ENCODE data around the gene TCEAL1.

Gene TCEAL1

DNA sequence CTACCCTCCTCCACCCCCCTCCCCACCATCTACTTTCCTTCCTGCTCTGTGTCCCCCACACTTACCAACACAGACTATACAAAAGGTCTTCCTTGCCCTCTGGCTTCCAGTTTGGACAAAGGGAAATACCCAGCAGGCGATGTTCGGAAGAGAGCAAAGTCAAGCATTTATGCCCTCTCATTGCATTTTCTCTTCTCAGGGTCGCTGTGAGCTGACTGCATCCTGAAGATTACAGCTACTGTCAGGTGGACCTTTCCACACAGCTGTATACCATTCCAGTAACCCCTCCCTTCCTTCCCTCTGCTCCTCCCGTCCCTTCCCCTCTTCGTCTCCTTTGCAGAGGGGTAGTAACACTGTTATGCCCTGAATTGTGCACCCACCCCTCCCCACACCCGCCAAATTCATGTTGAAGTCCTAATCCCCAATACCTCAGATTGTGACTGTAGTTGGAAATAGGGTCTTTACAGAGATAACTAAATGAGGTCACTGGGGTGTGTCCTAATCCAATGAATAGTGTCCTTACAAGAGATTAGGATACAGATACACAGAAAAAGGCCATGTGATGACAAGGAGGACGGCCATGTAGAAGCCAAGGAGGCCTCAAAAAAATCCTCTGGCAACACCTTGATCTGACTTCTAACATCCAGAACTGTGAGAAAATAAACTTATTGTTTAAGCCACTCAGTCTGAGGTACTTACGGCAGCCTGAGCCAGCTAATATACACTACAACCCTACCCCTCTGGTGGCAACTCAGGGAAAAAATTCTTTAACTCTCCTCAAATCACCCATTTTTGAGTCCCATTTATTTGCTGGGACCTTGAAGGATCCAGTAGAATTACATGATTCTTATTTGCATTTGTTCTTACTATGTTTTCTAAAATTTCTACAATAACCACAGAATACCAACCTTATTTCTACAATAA is 46.0 kb downstream of the TCEAL1 start:
- TF ChIP-seq, protein P1, sequence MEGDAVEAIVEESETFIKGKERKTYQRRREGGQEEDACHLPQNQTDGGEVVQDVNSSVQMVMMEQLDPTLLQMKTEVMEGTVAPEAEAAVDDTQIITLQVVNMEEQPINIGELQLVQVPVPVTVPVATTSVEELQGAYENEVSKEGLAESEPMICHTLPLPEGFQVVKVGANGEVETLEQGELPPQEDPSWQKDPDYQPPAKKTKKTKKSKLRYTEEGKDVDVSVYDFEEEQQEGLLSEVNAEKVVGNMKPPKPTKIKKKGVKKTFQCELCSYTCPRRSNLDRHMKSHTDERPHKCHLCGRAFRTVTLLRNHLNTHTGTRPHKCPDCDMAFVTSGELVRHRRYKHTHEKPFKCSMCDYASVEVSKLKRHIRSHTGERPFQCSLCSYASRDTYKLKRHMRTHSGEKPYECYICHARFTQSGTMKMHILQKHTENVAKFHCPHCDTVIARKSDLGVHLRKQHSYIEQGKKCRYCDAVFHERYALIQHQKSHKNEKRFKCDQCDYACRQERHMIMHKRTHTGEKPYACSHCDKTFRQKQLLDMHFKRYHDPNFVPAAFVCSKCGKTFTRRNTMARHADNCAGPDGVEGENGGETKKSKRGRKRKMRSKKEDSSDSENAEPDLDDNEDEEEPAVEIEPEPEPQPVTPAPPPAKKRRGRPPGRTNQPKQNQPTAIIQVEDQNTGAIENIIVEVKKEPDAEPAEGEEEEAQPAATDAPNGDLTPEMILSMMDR (IDR thresholded peaks at IDR 0.05; ENCODE audit: low read depth, low read length, missing control alignments), result no peak
- no peak overlapping the region for H3K4me3 ChIP-seq (ENCODE audit: low read depth, low read length)
- no peak for DNase-seq (ENCODE audit: low read depth)

DNA sequence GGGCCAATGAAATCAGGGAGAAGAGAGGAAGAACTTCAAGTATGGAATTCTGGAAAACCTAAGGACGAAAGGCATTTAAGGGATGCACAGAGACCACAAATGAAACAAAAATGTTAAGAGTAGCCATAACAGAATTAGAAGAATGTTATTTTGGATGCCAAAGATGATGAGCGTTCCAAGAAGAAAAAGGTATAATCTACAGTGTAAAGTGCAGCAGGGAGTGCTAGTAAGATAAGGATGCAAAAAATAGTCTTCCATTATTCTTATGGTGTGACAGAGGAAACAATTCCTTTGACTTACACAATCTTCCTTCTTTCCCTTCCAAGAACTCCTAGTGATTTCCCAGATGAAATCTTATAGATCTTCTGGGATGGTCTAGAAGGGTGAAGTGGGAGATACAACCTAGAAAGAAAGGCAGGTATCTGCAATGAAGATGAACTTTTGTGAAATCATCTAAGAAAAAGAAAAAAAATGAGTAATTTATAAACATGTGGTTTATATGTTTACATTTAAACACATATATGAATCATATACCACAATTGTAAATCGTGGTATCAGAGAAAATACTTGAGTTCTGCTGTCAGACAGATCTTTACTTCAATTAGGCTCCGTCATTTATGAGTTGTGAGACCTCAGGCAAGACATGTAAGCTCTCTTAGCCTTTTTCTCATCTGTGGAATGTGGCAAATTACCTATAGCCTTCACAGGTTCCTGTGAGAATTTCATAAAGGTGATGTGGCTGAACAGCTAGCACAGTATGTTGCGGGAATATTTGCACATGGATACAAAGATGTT is 49.6 kb downstream of the TCEAL1 start:
- H3K4me3 ChIP-seq (ENCODE audit: low read depth, low read length), result no peak overlapping the region
- no peak for DNase-seq (ENCODE audit: low read depth)
- TF ChIP-seq, protein P1 (IDR thresholded peaks at IDR 0.05; ENCODE audit: low read depth, low read length, missing control alignments), result no peak
